Fibroblast of peridontal ligament (primary cell): ENCODE data around the gene MARCHF3.
"Not testable (repeated sequence)": the region's sequence is repeated elsewhere in the genome, so short reads cannot be mapped to it uniquely, and the experiment has no call there.

Source experiments
- DNase-seq: peaks from one replicate; pipeline ENCODE4 v3.0.0-alpha.2; 2010; ENCODE audit errors: extremely low read depth

MARCHF3 gene

DNA sequence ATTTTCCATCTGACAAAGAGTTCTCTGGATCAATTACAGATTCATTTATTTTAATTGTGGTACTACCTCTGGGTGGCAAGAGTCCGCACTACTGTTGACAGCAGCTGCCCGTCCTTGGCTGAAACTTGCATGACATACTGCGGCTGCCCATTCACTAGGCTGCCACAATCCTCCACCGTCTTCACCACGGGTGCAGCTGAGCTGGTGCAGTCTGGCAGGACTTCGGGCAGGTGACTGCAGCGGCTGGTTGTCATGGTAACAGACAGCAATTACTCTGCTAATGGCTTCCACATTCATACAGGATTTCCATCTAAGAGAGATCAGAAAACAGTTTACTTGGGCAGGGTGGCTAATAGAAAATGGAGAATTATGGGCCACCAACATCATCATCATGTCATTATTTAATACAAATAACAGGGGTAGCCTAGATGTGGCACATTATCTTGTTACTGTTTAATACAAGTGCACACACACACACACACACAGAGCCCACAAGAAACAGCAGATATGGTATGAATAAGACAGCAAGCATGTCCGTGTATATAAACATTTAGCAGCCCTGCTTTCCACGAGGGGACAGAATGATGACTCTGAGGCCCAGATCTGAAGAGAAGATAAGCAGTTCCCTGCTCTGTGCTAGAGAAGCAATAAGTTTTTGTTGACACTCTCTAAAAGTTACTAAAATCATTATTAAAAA, 112.3 kb downstream of the MARCHF3 start:
- DNase-seq, result peak; percentile 17

DNA sequence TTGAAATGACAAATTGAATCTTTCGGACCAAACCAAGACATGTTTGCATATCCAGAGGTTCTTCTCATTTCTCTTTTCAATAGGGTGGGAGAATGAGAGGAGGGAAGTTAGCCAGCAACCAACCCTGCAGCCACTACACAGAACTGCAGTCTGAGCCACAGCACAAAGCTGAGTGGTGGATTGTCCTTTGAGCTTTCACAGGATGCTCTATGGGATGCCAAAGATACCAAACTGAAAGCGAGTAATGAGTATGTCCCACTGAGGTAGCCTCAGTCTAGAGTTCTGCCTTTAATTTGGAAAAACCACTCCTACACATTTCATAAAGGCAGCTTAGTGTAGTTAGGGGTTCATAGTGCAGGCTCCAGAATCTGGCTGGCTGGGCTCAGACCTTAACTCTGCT, 114.9 kb downstream of the MARCHF3 start:
- no peak for DNase-seq

DNA sequence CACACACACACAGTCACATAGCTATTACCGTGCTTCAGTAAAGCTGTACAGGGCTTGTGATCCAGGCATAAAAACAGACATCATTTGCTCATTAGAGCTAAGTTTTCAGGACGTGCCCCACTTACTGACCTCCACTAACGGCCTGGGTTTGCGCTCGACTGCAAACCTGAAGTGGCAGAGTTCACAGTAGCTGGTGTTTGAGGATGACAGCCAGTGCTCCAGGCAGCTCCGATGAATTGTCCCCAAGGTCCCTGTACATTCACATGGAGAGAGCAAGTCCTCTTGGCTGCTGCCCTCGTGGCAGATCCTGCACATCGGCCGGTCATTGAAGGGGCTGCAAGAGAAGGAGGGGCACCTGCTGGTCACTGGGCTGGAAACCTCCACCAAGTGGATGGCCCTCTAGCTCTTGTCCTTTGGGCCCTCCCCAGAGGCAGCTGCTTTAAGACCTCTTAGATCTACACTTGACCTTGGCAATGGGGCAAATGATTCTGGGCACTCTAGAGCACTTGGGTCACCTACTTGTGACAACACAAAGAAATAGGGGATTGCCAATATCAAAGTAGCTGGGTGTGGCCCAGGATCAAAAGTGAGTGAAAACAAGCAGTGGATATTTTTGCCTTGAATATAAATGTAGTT, 115.4 kb downstream of the MARCHF3 start:
- no peak for DNase-seq

DNA sequence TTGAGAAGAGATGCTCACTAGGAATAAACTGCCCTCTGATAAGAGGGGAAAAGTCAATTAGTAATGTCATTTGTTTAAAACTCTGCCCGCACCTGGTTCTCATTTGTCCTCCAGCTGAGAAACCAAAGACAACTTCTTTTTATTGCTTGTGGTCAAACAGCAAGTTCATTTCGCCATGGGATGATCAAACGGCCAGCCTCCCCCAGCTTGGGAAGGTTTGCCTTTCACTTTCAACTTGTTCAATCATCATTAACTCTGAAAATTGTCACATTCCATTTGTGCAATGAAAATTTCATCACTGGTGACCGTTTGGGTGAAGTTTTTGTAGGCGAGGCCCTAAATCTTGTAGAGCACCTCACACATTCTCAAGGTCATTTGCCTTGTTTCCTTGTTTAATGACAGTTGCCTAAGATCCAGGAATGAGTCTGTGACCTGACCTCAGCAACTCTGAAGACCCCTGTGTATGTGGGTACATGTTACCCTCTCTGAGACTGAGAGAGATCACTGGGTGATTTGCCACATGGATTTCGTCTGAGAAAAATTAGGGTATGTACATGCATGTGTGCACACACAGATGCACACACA, 117.7 kb downstream of the MARCHF3 start:
- DNase-seq, result peak; percentile 53

DNA sequence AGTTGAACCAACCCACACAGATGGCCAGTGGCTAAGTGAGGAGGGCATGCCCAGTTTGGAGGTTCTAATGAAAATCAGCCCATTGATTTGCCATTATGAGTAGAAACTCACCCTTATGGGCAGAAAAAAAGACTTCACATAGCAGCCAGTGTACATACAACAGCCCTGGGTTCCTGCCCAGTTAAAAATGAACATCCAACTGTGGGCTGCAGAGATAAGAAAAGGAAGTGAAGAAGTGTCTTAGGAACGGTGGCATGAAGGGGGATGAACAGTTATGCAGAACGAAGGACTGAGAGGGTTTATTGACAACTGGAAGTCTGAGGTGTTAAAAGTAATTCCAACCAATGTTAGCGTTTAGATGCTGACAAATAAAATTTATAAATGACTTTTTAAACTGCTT, 118.4 kb downstream of the MARCHF3 start:
- no peak for DNase-seq

DNA sequence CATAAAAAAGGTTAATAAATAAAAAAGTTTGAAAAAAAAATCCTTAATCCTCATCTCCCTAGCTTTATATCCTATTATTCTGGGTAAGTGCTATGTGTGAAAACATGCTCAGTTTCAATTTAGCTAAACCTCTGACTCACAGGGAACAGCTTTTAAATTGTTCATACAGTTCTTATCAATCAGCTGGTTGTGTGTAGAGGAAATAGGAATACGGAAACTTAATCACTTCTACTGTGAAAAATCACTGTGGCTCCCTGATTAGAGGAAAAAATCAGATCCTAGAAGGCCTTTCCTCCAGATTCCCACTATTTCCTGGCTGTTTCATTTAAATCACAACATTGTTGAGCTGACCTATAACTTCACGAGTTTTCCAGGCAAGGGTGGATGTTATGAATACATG, 120.5 kb downstream of the MARCHF3 start:
- DNase-seq, result no peak

DNA sequence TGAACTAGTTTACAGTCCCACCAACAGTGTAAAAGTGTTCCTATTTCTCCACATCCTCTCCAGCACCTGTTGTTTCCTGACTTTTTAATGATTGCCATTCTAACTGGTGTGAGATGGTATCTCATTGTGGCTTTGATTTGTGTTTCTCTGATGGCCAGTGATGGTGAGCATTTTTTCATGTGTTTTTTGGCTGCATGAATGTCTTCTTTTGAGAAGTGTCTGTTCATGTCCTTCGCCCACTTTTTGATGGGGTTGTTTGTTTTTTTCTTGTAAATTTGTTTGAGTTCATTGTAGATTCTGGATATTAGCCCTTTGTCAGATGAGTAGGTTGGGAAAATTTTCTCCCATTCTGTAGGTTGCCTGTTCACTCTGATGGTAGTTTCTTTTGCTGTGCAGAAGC, 126.0 kb downstream of the MARCHF3 start:
- DNase-seq, result not testable (repeated sequence)

DNA sequence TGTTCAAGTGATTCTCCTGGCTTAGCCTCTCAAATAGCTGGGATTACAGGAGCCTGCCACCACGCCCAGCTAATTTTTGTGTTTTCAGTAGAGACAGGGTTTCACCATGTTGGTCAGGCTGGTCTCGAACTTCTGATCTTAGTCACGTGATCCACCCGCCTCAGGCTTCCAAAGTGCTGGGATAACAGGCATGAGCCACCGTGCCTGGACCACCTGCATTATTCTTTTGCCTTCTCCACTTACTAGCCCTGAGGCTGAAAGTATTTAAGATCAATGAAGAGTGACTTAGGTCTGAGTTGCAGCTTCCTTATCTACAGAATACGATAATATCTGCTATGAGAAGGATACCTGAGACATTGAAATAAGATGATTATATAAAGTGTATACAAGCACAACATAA, 129.6 kb downstream of the MARCHF3 start:
- no peak for DNase-seq

DNA sequence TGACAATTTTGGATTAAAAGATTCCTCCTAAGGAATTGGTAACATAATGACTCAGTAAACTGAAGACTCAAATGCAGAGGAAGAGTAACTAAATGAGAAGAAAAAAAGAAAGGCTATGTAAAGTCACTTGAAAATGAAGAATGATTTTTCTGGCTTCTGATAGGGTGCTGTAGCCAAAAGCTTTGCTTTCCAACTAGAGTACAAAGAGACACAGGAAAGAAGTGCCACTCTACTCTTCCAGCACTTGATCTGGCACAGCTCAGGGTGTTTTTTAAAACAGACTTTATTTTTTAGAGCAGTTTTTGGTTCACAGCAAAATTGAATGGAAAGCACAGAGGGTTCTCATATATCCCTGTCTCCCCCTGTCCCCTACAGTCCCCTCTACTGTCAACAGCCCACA, 130.9 kb downstream of the MARCHF3 start:
- no peak for DNase-seq

DNA sequence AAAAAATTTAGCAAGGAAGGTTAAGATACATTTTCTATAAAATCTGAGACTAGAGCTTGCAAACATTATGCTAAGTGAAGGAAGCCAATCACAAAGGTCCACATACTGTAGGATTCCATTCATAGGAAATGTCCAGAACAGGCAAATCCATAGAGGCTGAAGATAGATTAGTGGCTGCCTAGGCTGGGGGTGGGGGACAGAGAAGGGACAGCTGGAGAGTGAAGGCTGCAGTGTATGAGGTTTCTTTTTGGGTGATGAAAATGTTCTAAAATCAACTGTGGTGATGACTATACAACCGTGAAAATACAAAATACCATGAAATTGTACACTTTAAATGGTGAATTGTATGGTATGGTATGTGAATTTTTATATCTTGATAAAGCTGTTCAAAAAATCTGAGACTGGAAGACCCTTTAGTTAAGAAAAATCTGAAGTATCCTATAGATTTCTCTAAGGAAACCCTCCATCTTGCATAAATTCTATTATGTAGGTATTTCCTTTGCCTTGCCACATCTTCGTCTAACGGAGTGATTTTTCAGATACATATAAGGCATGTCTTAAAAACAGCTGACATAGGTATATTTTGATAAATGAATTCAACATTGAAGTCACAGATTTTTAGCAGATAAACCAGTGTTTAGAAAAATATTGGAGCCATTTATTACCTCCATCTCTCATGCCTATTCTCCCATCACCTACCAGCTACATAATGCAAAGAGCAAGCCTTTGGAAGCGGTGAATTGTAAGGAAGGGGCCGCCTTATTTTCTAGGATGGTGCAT, 132.3 kb downstream of the MARCHF3 start:
- no peak for DNase-seq

DNA sequence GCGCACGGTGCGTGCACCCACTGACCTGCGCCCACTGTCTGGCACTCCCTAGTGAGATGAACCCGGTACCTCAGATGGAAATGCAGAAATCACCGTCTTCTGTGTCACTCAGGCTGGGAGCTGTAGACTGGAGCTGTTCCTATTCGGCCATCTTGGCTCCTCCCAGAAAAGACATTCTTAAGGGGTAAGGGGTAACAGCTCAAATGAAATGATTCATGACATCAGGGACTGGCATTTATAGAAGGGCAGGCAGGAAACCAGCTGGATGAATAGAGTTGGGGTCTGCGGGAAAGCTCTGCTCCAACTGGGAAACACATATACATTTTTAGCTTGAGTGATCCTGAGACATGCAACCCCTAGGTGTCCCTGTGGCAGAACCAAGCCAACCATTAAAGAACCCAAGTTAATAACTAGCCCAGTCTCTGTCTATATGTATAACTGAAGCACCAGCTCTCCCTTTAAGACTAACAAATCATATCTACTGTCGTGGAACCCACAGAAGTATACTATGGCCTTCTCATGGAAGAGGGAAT, 134.1 kb downstream of the MARCHF3 start:
- DNase-seq, result no peak

DNA sequence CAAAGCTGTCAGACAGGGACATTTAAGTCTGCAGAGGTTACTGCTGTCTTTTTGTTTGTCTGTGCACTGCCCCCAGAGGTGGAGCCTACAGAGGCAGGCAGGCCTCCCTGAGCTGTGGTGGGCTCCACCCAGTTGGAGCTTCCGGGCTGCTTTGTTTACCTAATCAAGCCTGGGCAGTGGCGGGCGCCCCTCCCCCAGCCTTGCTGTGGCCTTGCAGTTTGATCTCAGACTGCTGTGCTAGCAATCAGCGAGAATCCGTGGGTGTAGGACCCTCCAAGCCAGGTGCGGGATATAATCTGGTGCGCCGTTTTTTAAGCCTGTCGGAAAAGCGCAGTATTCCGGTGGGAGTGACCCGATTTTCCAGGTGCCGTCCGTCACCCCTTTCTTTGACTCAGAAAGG, 134.6 kb downstream of the MARCHF3 start:
- DNase-seq, result not testable (repeated sequence)

DNA sequence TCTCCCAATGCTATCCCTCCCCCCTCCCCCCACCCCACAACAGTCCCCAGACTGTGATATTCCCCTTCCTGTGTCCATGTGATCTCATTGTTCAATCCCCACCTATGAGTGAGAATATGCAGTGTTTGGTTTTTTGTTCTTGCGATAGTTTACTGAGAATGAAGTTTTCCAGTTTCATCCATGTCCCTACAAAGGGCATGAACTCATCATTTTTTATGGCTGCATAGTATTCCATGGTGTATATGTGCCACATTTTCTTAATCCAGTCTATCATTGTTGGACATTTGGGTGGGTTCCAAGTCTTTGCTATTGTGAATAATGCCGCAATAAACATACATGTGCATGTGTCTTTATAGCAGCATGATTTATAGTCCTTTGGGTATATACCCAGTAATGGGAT, 139.9 kb downstream of the MARCHF3 start:
- DNase-seq, result not testable (repeated sequence)

DNA sequence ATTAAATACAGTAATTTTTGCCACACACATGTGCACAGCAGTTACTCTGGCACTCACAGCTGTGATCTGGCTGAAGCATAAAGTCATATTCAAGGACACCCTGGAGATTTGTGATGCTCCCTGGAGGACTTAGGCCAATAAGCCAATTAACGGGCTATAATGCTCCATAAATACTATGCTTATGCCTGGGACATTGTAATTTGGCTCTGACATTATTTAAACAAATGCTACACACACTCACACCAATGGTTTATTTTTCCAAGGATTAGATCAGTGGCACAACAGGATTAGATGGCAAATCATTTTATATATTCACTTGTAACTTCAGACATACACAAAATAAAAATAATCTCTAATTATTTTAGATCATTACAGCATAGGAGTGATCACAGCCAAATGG, 142.2 kb downstream of the MARCHF3 start:
- no peak for DNase-seq

DNA sequence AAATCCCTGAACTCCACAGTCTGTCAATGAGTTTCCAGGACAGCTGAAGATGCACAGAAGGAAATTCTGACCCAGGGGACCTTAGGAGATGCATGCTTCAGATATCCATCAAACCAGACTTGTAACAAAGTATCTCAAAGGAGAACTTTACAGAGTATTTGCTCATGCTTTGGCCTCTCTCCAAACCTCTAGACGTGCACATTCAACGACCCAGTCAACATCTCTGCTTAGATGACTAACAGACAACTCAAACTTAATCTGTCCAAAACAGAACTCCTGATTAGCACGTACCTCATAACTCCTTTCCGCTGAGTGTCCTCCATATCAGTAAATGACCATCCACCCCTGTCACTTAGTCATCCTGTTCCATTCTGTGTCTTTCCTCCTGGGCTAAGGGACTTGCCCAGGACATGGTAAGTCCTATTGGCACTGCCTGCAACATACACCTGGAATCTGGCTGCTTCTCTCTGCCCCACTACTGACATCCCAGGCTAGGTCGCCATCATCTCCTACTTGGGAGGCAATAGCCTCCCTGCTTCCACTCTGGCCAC, 146.0 kb downstream of the MARCHF3 start:
- DNase-seq, result peak; percentile 86

DNA sequence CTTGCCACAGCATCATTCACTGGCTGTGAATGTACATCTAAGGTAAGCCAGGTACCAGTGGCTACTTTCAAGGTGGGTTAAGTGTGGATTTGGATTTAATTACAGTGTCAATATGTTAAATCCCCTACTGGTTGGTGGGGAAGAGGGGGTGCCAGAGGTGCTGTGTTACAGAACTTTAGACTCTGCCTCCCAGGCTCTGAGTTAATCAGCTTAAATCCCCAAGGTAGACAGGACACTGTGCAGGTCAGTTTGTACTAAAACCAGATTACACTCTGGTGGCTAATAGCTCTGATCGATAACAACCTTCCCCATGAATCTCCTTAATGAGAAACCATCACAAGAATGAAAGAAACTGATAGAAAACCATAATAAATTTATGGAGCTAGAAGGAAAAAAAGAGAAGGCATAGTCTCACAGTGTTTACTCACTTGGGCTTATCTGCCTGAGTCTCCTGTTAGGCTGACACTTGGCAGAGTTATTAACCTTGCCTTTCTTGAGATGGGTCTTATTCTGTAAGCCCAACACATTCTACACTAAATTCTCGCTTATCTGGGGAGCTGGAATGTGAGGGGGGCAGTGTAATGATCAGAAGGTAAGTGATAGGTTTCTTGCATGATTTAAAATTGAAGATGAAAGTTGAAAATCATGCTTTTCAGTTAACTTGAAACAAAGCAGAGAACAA, 146.7 kb downstream of the MARCHF3 start:
- no peak for DNase-seq

DNA sequence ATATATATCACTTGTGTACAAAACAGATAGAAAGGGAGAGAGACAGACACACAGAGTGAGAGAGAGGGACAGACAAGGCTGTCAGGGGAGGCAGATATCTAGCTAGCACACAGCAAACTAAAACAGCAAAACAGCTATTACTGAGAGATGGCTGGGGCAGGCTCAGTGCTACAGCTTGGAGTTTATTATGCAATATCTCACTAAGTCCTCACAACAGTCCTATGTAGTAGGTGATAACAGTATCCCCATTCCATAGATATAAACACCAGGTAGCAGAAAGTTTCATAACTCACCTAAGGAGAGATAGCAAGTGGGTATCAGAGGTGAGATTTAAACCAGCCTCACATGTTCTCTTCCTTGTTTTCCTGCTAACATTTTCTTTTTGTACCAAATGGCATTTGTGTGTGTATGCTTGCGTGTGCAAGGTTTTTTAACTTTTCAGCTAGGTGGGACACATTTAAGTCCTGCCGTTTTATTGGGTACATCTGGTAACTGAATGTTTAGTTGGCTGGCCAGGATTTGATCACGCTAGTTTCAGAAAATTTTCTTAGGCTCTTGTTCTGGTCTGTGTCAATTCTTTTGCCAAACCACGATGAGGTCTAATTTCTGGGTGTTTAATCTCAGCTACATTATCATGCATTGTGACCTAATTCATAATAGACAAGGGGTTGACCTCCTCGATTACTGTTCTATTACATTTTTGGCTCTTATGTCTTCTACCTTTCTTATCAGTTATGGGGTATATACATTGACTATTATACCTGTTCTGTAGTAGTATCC, 148.3 kb downstream of the MARCHF3 start:
- DNase-seq, result no peak

DNA sequence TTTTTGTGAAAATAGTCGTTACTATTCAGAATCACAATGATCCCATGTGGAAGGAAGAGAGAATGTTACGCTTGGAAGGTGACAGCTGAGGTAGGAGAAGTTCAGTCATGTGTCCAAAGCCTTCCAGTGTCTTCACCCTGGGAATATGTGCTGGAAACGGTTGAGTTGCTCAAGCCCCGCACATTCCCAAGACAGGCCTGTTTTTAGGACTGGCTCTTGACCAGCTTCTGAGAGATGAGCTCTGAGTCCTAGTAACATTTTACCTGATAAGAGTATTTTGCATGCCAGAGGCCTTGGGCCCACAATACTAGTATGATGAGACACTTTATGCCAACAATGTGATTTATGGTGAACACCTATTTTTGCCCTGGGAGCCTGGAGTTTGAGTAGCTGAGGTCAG, 151.7 kb downstream of the MARCHF3 start:
- no peak for DNase-seq

DNA sequence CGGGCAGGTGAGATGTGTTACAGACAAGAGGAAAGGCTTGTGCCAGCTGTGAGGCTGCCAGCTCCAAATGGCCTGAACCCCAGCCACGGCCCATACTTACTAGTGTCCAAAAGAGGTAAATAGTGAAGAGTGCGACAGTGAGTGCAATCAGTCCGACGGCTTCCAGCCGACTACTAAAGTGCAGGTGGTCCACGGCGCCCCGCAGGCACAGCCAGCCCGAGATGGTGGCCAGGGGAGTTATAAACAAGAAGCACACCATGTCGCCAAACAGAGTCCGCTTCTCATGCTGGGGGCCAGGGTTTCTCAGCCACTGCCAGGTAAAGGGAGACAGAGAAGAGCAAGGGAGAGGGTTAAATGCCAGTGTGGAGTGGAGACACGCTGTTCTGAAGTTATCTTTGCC, 152.3 kb downstream of the MARCHF3 start:
- DNase-seq, result no peak

DNA sequence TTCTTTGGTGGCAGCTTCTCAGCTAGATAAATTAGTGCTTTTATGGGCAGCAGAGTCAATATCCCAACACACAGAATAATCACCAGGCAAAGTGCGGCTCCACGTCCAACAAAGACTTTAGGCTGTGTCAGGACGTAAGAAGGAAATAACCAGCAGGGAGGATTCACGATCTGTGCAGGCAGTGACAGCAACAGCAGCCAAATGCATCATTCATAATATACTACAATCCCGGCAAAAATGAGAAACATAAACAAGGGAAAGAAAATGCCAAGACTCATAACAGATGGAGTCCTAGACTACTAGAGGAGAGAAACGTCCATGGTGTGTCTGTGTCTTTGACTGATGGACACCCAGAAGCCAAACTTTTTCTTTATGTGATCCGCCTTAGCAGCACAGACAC, 152.8 kb downstream of the MARCHF3 start:
- no peak for DNase-seq
